GM12878 (cell line): ENCODE data around the gene GAREM1. TPM values are rescaled to one million over a fixed set of nuclear protein-coding genes. Genes with fewer than 3 reads are reported as not detected.

Experiments
- ATAC-seq: fragments of 200-7000 bp; cut with Tn5 transposase; 3 replicates; pipeline ENCODE4 v1.9.1; 2020; ENCODE audit warnings: mild to moderate bottlenecking, moderate library complexity
- BruUV-seq: library from RNA; stranded (reverse); fragments of 400-500 nt; replicated peaks from 2 replicates; lab custom pipeline; 2021; lab: Mats Ljungman, UMichigan
- CTCF ChIA-PET: fragments of 300-600 bp; sonication (Branson Sonifier 250); formaldehyde crosslinking; extraction: SDS; loops from one replicate; lab custom pipeline; 2021; ENCODE audit warnings: inconsistent platforms; lab: Yijun Ruan, JAX
- POLR2A ChIA-PET: fragments of 350-600 bp; formaldehyde crosslinking; extraction: SDS; loops from one replicate; lab custom pipeline; 2021; ENCODE audit warnings: inconsistent platforms; lab: Charles Lee
- RAD21 ChIA-PET: fragments of 300-600 bp; sonication (Branson Sonifier 250); formaldehyde crosslinking; loops from one replicate; lab custom pipeline; 2023; ENCODE audit warnings: antibody characterized with exemption; ENCODE audit not compliant: unreplicated experiment; lab: Charles Lee
- SMC1A ChIA-PET: fragments of 300-600 bp; sonication (Branson Sonifier 250); formaldehyde crosslinking; loops from one replicate; lab custom pipeline; 2023; ENCODE audit not compliant: unreplicated experiment, uncharacterized antibody; lab: Charles Lee
- DNase-seq: peaks from one replicate; pipeline ENCODE4 v3.0.0-alpha.2; 2011; ENCODE audit warnings: low read depth, low spot score
- FAIRE-seq: peaks from 3 replicates; lab custom pipeline; 2011; peaks lifted over from hg19 to GRCh38; lab: Jason Lieb, UNC
- H2AFZ ChIP-seq: 2 replicates; pipeline ENCODE4 v1.6.0; 2011; ENCODE audit warnings: low read depth, low read length, control low read depth; ENCODE audit not compliant: control insufficient read depth
- H3K27ac ChIP-seq: 2 replicates; pipeline ENCODE4 v1.5.1; 2011; ENCODE audit warnings: control low read depth; ENCODE audit not compliant: control insufficient read depth, insufficient read depth
- H3K27me3 ChIP-seq, 2 experiments: replicated peaks in 1 of 2; 2 replicates each; pipeline versions ENCODE4 v1.6.0 to v1.6.1; 2011; ENCODE audit warnings: low read length in 1 of 2; ENCODE audit not compliant: control insufficient read depth in 2 of 2, insufficient read depth in 2 of 2
- H3K36me3 ChIP-seq, 2 experiments: 2 replicates each; pipeline ENCODE4 v1.5.1; 2011; ENCODE audit warnings: low read length in 1 of 2; ENCODE audit not compliant: control insufficient read depth in 2 of 2, insufficient read depth in 2 of 2
- H3K4me1 ChIP-seq: 2 replicates; pipeline ENCODE4 v1.6.1; 2011; ENCODE audit warnings: mild to moderate bottlenecking, low read length, moderate library complexity, mixed read lengths; ENCODE audit not compliant: control insufficient read depth, insufficient read depth
- H3K4me2 ChIP-seq: 2 replicates; pipeline ENCODE4 v1.6.0; 2011; ENCODE audit warnings: control low read depth; ENCODE audit not compliant: control insufficient read depth, insufficient read depth
- H3K4me3 ChIP-seq: fragments of 200-600 bp; sonication (generic); 2 replicates; pipeline ENCODE4 v1.5.1; 2016
- H3K79me2 ChIP-seq: 2 replicates; pipeline ENCODE4 v1.6.0; 2011; ENCODE audit warnings: low read length; ENCODE audit not compliant: control insufficient read depth, insufficient read depth
- H3K9ac ChIP-seq: 2 replicates; pipeline ENCODE4 v1.8.0; 2011; ENCODE audit warnings: low read length, control low read depth, mixed read lengths; ENCODE audit not compliant: control insufficient read depth, insufficient read depth
- H3K9me3 ChIP-seq: replicated peaks from 3 replicates; pipeline ENCODE4 v1.5.1; 2011; ENCODE audit warnings: mild to moderate bottlenecking, low read length; ENCODE audit not compliant: control insufficient read depth, insufficient read depth
- H4K20me1 ChIP-seq: 2 replicates; pipeline ENCODE4 v1.6.0; 2011; ENCODE audit not compliant: control insufficient read depth, insufficient read depth
- FOXM1 ChIP-seq: IDR thresholded peaks from 2 replicates; pipeline ENCODE4 v1.6.1; 2012; ENCODE audit warnings: low read depth, mild to moderate bottlenecking, inconsistent platforms, low read length, moderate library complexity
- HSF1 ChIP-seq: fragments of 150-350 bp; IDR thresholded peaks from 2 replicates; pipeline ENCODE4 v1.6.1; 2014; ENCODE audit warnings: mild to moderate bottlenecking, low read depth, low read length
- IRF3 ChIP-seq: fragments of 450-650 bp; IDR thresholded peaks from 2 replicates; pipeline ENCODE4 v1.6.1; 2014; ENCODE audit warnings: mild to moderate bottlenecking
- IRF4 ChIP-seq: IDR thresholded peaks from 2 replicates; pipeline ENCODE4 v1.6.1; 2011; ENCODE audit warnings: low read depth, low read length
- MLLT1 ChIP-seq: fragments of 450-650 bp; IDR thresholded peaks from 2 replicates; pipeline ENCODE4 v1.6.1; 2016; ENCODE audit warnings: mild to moderate bottlenecking
- NFXL1 ChIP-seq: fragments of 450-650 bp; IDR thresholded peaks from 2 replicates; pipeline ENCODE4 v1.6.1; 2017; ENCODE audit warnings: antibody characterized with exemption, mild to moderate bottlenecking, borderline replicate concordance
- NKRF ChIP-seq: fragments of 450-650 bp; conservative IDR thresholded peaks from 2 replicates; pipeline ENCODE4 v1.6.1; 2017; ENCODE audit warnings: mild to moderate bottlenecking, moderate library complexity
- NR2C2 ChIP-seq: IDR thresholded peaks from 2 replicates; pipeline ENCODE4 v1.6.1; 2011; ENCODE audit warnings: borderline replicate concordance, low read depth; ENCODE audit not compliant: control insufficient read depth, insufficient read length
- NR2F1 ChIP-seq: fragments of 450-650 bp; conservative IDR thresholded peaks from 2 replicates; pipeline ENCODE4 v1.6.1; 2017; ENCODE audit warnings: mild to moderate bottlenecking
- POLR2AphosphoS2 ChIP-seq: IDR thresholded peaks from 2 replicates; pipeline ENCODE4 v1.6.1; 2011; ENCODE audit warnings: low read depth, mild to moderate bottlenecking, low read length, improper control_type of control experiment, moderate library complexity
- RBBP5 ChIP-seq: fragments of 200-600 bp; sonication (generic); conservative IDR thresholded peaks from 2 replicates; pipeline ENCODE4 v1.6.1; 2016
- RUNX3 ChIP-seq: IDR thresholded peaks from 2 replicates; pipeline ENCODE4 v1.6.1; 2012; ENCODE audit warnings: low read length, inconsistent platforms
- SIX5 ChIP-seq: IDR thresholded peaks from 2 replicates; pipeline ENCODE4 v1.6.1; 2011; ENCODE audit warnings: mild to moderate bottlenecking, low read depth, low read length, moderate library complexity; ENCODE audit not compliant: severe bottlenecking
- TCF7 ChIP-seq: IDR thresholded peaks from 2 replicates; pipeline ENCODE4 v1.6.1; 2014; ENCODE audit warnings: antibody characterized with exemption, borderline replicate concordance
- WRNIP1 ChIP-seq: IDR thresholded peaks from 2 replicates; pipeline ENCODE4 v1.6.1; 2011; ENCODE audit warnings: low read depth, low read length, improper control_type of control experiment, borderline replicate concordance
- ZBED1 ChIP-seq: IDR thresholded peaks from 2 replicates; pipeline ENCODE4 v1.6.1; 2016; ENCODE audit warnings: borderline replicate concordance
- ZNF207 ChIP-seq: fragments of 450-650 bp; IDR thresholded peaks from 2 replicates; pipeline ENCODE4 v1.6.1; 2014; ENCODE audit warnings: antibody characterized with exemption, mild to moderate bottlenecking, borderline replicate concordance
- ZNF24 ChIP-seq: fragments of 450-650 bp; IDR thresholded peaks from 2 replicates; pipeline ENCODE4 v1.6.1; 2017; ENCODE audit warnings: antibody characterized with exemption, mild to moderate bottlenecking
- ZNF622 ChIP-seq: fragments of 450-650 bp; IDR thresholded peaks from 2 replicates; pipeline ENCODE4 v1.6.1; 2017; ENCODE audit warnings: mild to moderate bottlenecking, inconsistent platforms
- WGBS: methylation state at CpG from one replicate; pipeline ENCODE4 v1.1.6; 2016; ENCODE audit warnings: low lambda C conversion rate; ENCODE audit not compliant: insufficient replicate concordance, insufficient coverage; ENCODE audit errors: missing lambda C conversion rate; 5-methylcytosine and 5-hydroxymethylcytosine counted together
- in situ Hi-C: fragments of 300-500 bp; cut with MboI; formaldehyde crosslinking; loops from 9 replicates; pipeline ENCODE4 v1.14.3; 2018; ENCODE audit warnings: mixed read lengths
- intact Hi-C: fragments of 100-400 bp; cut with micrococcal nuclease; formaldehyde crosslinking; loops from one replicate; pipeline ENCODE4 v1.14.2; 2022; ENCODE audit not compliant: unreplicated experiment
- polyA plus RNA-seq, 11 experiments: library from polyadenylated mRNA; depleted of rRNA in 4 of 11; unstranded in 6 of 11; stranded (reverse) in 5 of 11; fragments of >200 nt; fragmentation: Nextera tagmentation in 4 of 11; fragmentation: Illumina TruSeq in 1 of 11; extraction: Ambion mirVana in 4 of 11; extraction: Trizol in 1 of 11; gene quantifications; 1 replicate in 1 of 11; 2 replicates in 10 of 11; pipeline versions ENCODE4 v1.2.1 to v1.2.3, GENCODE V29; 2011 to 2016; ENCODE audit warnings: inconsistent platforms in 2 of 11, missing spikeins in 2 of 11, low read depth in 1 of 11
- total RNA-seq, 4 experiments: library from RNA; depleted of rRNA in 3 of 4; stranded (reverse); fragments of >200 nt in 3 of 4; fragmentation: Illumina TruSeq in 1 of 4; extraction: Trizol in 1 of 4; gene quantifications; 2 replicates each; pipeline versions ENCODE4 v1.2.1 to v1.2.3, GENCODE V29; 2013 to 2021

Gene GAREM1
- total and polyA plus RNA-seq, 10 of the 15 experiments (the other 5 are each of a cell fraction or from before 2014, with no cell fraction given): 0.05 to 0.29 (median 0.05) TPM; not detected in 7

GRCh38 chr18:32442575-32442974 is 28.1 kb downstream of the GAREM1 start (continued):
- TF ChIP-seq NKRF (no peak), FOXM1 (no peak), TCF7 (no peak), ZNF207 (no peak), ZNF24 (no peak), NR2C2 (no peak), SIX5 (no peak), ZNF622 (no peak), MLLT1 (no peak)
- TF ChIP-seq, all 136 proteins: peak for 0

GRCh38 chr18:32441533-32441932 is 29.1 kb downstream of the GAREM1 start:
- Histone ChIP-seq H3K27me3 (peaks cover 0 to 2% of the 10 kb centered on the region in 2 experiments; a peak in 2 of 4 replicates), H3K36me3 (no peaks in the 10 kb centered on the region), H3K4me1 (no peaks in the 10 kb centered on the region), H3K9me3 (no peaks in the 10 kb centered on the region), H3K4me2 (no peak overlapping the region), H3K79me2 (no peaks in the 10 kb centered on the region), H3K27ac (no peak overlapping the region), H2AFZ (no peak overlapping the region), H3K9ac (no peak overlapping the region), H3K4me3 (no peak overlapping the region), H4K20me1 (no peaks in the 10 kb centered on the region)
- 31% methylated on average over 8 of the region's 8 CpGs for WGBS
- intact Hi-C loops (no loop called here), in situ Hi-C loops (no loop called here)
- ATAC-seq (no peak), DNase-seq (no peak), FAIRE-seq (no peak)
- ChIA-PET CTCF (no interaction called here), SMC1A (no interaction called here), RAD21 (no interaction called here), POLR2A (no interaction called here)
- no TSS peak for BruUV-seq
- TF ChIP-seq FOXM1: no peak
- TF ChIP-seq RUNX3: no peak
- no peak for TF ChIP-seq WRNIP1
- no peak for TF ChIP-seq POLR2AphosphoS2
- TF ChIP-seq IRF4: no peak
- TF ChIP-seq HSF1: no peak
- no peak for TF ChIP-seq RBBP5
- TF ChIP-seq IRF3: no peak
- TF ChIP-seq NR2F1: no peak
- no peak for TF ChIP-seq NFXL1
- no peak for TF ChIP-seq ZBED1
